OCI-LY3 (cell line): Measurements from ENCODE around the gene C11orf65.

Experiments used
- EZH2phosphoT487 ChIP-seq: fragments of 200-600 bp; shearing (Covaris generic); IDR thresholded peaks from 2 replicates; pipeline ENCODE4 v1.6.1; 2018; ENCODE audit warnings: antibody characterized with exemption, mixed run types, low read depth
- TF ChIP-seq, protein P1 (sequence below): fragments of 200-600, 300-600 bp; sonication (generic); IDR thresholded peaks from 2 replicates; pipeline ENCODE4 v1.5.1; 2014; ENCODE audit warnings: antibody characterized with exemption, low read length, low read depth

GRCh38 chr11:108392353-108392752 lies 75.0 kb downstream of the C11orf65 start:
- TF ChIP-seq, protein P1, sequence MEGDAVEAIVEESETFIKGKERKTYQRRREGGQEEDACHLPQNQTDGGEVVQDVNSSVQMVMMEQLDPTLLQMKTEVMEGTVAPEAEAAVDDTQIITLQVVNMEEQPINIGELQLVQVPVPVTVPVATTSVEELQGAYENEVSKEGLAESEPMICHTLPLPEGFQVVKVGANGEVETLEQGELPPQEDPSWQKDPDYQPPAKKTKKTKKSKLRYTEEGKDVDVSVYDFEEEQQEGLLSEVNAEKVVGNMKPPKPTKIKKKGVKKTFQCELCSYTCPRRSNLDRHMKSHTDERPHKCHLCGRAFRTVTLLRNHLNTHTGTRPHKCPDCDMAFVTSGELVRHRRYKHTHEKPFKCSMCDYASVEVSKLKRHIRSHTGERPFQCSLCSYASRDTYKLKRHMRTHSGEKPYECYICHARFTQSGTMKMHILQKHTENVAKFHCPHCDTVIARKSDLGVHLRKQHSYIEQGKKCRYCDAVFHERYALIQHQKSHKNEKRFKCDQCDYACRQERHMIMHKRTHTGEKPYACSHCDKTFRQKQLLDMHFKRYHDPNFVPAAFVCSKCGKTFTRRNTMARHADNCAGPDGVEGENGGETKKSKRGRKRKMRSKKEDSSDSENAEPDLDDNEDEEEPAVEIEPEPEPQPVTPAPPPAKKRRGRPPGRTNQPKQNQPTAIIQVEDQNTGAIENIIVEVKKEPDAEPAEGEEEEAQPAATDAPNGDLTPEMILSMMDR, result no peak
- TF ChIP-seq EZH2phosphoT487, result no peak
